T-helper 17 cell (primary cell): ENCODE measurements around the gene PAPPA2. TPM values are rescaled to one million over a fixed set of nuclear protein-coding genes. Genes with fewer than 3 reads are reported as not detected.

Experiments
- ATAC-seq: fragments of 150-1000 bp; cut with Tn5 transposase; 2 replicates; pipeline ENCODE4 v1.10.0; 2021; ENCODE audit warnings: mild to moderate bottlenecking, moderate library complexity
- DNase-seq, 3 donors: peaks; one replicate each; pipeline versions ENCODE4 v3.0.0 to v3.0.0-alpha.2; 2020 to 2021
- H3K9me3 ChIP-seq: one replicate; pipeline ENCODE4 v1.7.0; 2013; ENCODE audit warnings: low read length, mild to moderate bottlenecking; ENCODE audit not compliant: control insufficient read depth, poor library complexity, severe bottlenecking
- H3K27ac Mint-ChIP-seq: one replicate; pipeline ENCODE4 v1.8.0; 2022; ENCODE audit warnings: mild to moderate bottlenecking, moderate library complexity, mixed read lengths
- H3K27me3 Mint-ChIP-seq: one replicate; pipeline ENCODE4 v1.8.0; 2022; ENCODE audit warnings: mixed read lengths
- H3K36me3 Mint-ChIP-seq: one replicate; pipeline ENCODE4 v1.8.0; 2022; ENCODE audit warnings: low read depth, mixed read lengths
- H3K4me1 Mint-ChIP-seq: one replicate; pipeline ENCODE4 v1.8.0; 2022; ENCODE audit warnings: mild to moderate bottlenecking, mixed read lengths
- H3K4me3 Mint-ChIP-seq: one replicate; pipeline ENCODE4 v1.8.0; 2022; ENCODE audit warnings: mild to moderate bottlenecking, moderate library complexity, mixed read lengths
- total RNA-seq, 4 donors: library from RNA in 2 of 4; stranded (reverse) in 2 of 4; gene quantifications; one replicate each; pipeline ENCODE4 v1.2.3 and lab custom pipeline; 2022 to 2026

The PAPPA2 gene
- total RNA-seq, 2 donors from 2014 or later: 0.17 to 0.73 TPM

- no peak for ATAC-seq
Observed at GRCh38 chr1:176877557-176877956, 414.6 kb downstream of the PAPPA2 start.

GRCh38 chr1:176878750-176879536 is 416.0 kb downstream of the PAPPA2 start:
- peaks cover 8% of the 10 kb centered on the region for H3K27me3 Mint-ChIP-seq
- H3K4me1 Mint-ChIP-seq: peaks cover 3% of the 10 kb centered on the region
- ATAC-seq (no peak), DNase-seq (no peak)
- H3K4me3 Mint-ChIP-seq: no peak overlapping the region
- no peaks in the 10 kb centered on the region for H3K9me3 ChIP-seq
- H3K36me3 Mint-ChIP-seq: no peaks in the 10 kb centered on the region
- no peak overlapping the region for H3K27ac Mint-ChIP-seq

More at GRCh38 chr1:176877557-176877956, 414.6 kb downstream of the PAPPA2 start:
- H3K36me3 Mint-ChIP-seq: no peaks in the 10 kb centered on the region
- no peak overlapping the region for H3K4me3 Mint-ChIP-seq
- no peak for DNase-seq
- H3K27me3 Mint-ChIP-seq: peaks cover 8% of the 10 kb centered on the region
- H3K9me3 ChIP-seq: no peaks in the 10 kb centered on the region
- peaks cover 3% of the 10 kb centered on the region for H3K4me1 Mint-ChIP-seq
- H3K27ac Mint-ChIP-seq: no peak overlapping the region

- no peak for ATAC-seq
- H3K36me3 Mint-ChIP-seq: no peaks in the 10 kb centered on the region
Observed at GRCh38 chr1:176879784-176880620, 417.0 kb downstream of the PAPPA2 start.

GRCh38 chr1:176880955-176881595 is 418.1 kb downstream of the PAPPA2 start:
- Mint-ChIP-seq H3K36me3 (no peaks in the 10 kb centered on the region), H3K27ac (no peak overlapping the region), H3K4me1 (peaks cover 3% of the 10 kb centered on the region), H3K27me3 (peaks cover 8% of the 10 kb centered on the region), H3K4me3 (no peak overlapping the region)
- no peaks in the 10 kb centered on the region for H3K9me3 ChIP-seq
- peak in 1 of 3 donors; percentile 22 for DNase-seq
- no peak for ATAC-seq

More at GRCh38 chr1:176879784-176880620, 417.0 kb downstream of the PAPPA2 start:
- Mint-ChIP-seq H3K4me1 (peaks cover 3% of the 10 kb centered on the region), H3K27ac (no peak overlapping the region), H3K4me3 (no peak overlapping the region), H3K27me3 (peaks cover 8% of the 10 kb centered on the region)
- DNase-seq: no peak
- H3K9me3 ChIP-seq: no peaks in the 10 kb centered on the region

GRCh38 chr1:176884286-176884685 is 421.3 kb downstream of the PAPPA2 start:
- Mint-ChIP-seq H3K36me3 (no peaks in the 10 kb centered on the region), H3K4me3 (no peak overlapping the region), H3K4me1 (peaks cover 3% of the 10 kb centered on the region), H3K27ac (no peak overlapping the region), H3K27me3 (no peaks in the 10 kb centered on the region)
- ATAC-seq (no peak), DNase-seq (no peak)
- H3K9me3 ChIP-seq: no peaks in the 10 kb centered on the region

- H3K9me3 ChIP-seq: no peaks in the 10 kb centered on the region
- Mint-ChIP-seq H3K4me3 (no peak overlapping the region), H3K4me1 (peaks cover 3% of the 10 kb centered on the region), H3K36me3 (no peaks in the 10 kb centered on the region), H3K27me3 (no peaks in the 10 kb centered on the region), H3K27ac (no peak overlapping the region)
- DNase-seq (no peak), ATAC-seq (no peak)
Observed at GRCh38 chr1:176884911-176885310, 421.9 kb downstream of the PAPPA2 start.

GRCh38 chr1:176885341-176885740 is 422.4 kb downstream of the PAPPA2 start:
- H3K27me3 Mint-ChIP-seq: no peaks in the 10 kb centered on the region
- no peaks in the 10 kb centered on the region for H3K9me3 ChIP-seq
- ATAC-seq (no peak), DNase-seq (no peak)
- H3K27ac Mint-ChIP-seq: no peak overlapping the region
- H3K4me1 Mint-ChIP-seq: peaks cover 3% of the 10 kb centered on the region
- no peaks in the 10 kb centered on the region for H3K36me3 Mint-ChIP-seq
- H3K4me3 Mint-ChIP-seq: no peak overlapping the region

- H3K4me1 Mint-ChIP-seq: peaks cover 3% of the 10 kb centered on the region
- no peak overlapping the region for H3K4me3 Mint-ChIP-seq
- H3K9me3 ChIP-seq: no peaks in the 10 kb centered on the region
- no peak overlapping the region for H3K27ac Mint-ChIP-seq
- no peaks in the 10 kb centered on the region for H3K27me3 Mint-ChIP-seq
- H3K36me3 Mint-ChIP-seq: no peaks in the 10 kb centered on the region
- no peak for DNase-seq
- no peak for ATAC-seq
Observed at GRCh38 chr1:176885751-176886150, 422.8 kb downstream of the PAPPA2 start.

GRCh38 chr1:176888471-176889032 is 425.6 kb downstream of the PAPPA2 start:
- peaks cover under 1% of the 10 kb centered on the region for H3K36me3 Mint-ChIP-seq
- H3K4me3 Mint-ChIP-seq: no peak overlapping the region
- no peaks in the 10 kb centered on the region for H3K27me3 Mint-ChIP-seq
- DNase-seq (no peak), ATAC-seq (no peak)
- H3K27ac Mint-ChIP-seq: no peak overlapping the region
- H3K9me3 ChIP-seq: no peaks in the 10 kb centered on the region
- no peaks in the 10 kb centered on the region for H3K4me1 Mint-ChIP-seq

- peaks cover 6% of the 10 kb centered on the region for H3K4me1 Mint-ChIP-seq
- H3K4me3 Mint-ChIP-seq: no peak overlapping the region
- DNase-seq: no peak
- peaks cover 6% of the 10 kb centered on the region for H3K27me3 Mint-ChIP-seq
- ATAC-seq: no peak
- peaks cover 2% of the 10 kb centered on the region for H3K36me3 Mint-ChIP-seq
- H3K27ac Mint-ChIP-seq: no peak overlapping the region
- H3K9me3 ChIP-seq: no peaks in the 10 kb centered on the region
Observed at GRCh38 chr1:176893625-176894352, 430.8 kb downstream of the PAPPA2 start.

- H3K9me3 ChIP-seq: no peaks in the 10 kb centered on the region
- ATAC-seq (no peak), DNase-seq (no peak)
- H3K4me1 Mint-ChIP-seq: peaks cover 6% of the 10 kb centered on the region
- H3K36me3 Mint-ChIP-seq: peaks cover 2% of the 10 kb centered on the region
- H3K4me3 Mint-ChIP-seq: no peak overlapping the region
- H3K27me3 Mint-ChIP-seq: peaks cover 6% of the 10 kb centered on the region
- no peak overlapping the region for H3K27ac Mint-ChIP-seq
Observed at GRCh38 chr1:176894450-176894849, 431.5 kb downstream of the PAPPA2 start.
